DND-41 (cell line): ENCODE data around the gene KLF8.

Experiments
- ATAC-seq: fragments of 200-7000 bp; cut with Tn5 transposase; 3 replicates; pipeline ENCODE4 v1.9.1; 2021; ENCODE audit warnings: low read depth; ENCODE audit not compliant: insufficient read depth
- DNase-seq: peaks from one replicate; pipeline ENCODE4 v3.0.0-alpha.2; 2020
- H2AFZ ChIP-seq: 2 replicates; pipeline ENCODE4 v1.6.0; 2012; ENCODE audit warnings: low read depth, low read length
- H3K27ac ChIP-seq: 2 replicates; pipeline ENCODE4 v1.5.1; 2012; ENCODE audit warnings: low read length, inconsistent platforms
- H3K27me3 ChIP-seq: fragments of 200-600 bp; sonication (generic); 2 replicates; pipeline ENCODE4 v1.6.0; 2012; ENCODE audit warnings: low read length, mild to moderate bottlenecking, inconsistent platforms; ENCODE audit not compliant: insufficient read depth, poor library complexity
- H3K36me3 ChIP-seq: 2 replicates; pipeline ENCODE4 v1.5.1; 2012; ENCODE audit warnings: low read length, inconsistent platforms; ENCODE audit not compliant: insufficient read depth
- H3K4me1 ChIP-seq: 2 replicates; pipeline ENCODE4 v1.5.1; 2012; ENCODE audit warnings: mild to moderate bottlenecking, low read length; ENCODE audit not compliant: insufficient read depth
- H3K4me2 ChIP-seq: 2 replicates; pipeline ENCODE4 v1.6.0; 2012; ENCODE audit warnings: mild to moderate bottlenecking, moderate library complexity, low read length, inconsistent platforms; ENCODE audit not compliant: insufficient read depth
- H3K4me3 ChIP-seq, 2 experiments: fragments of 200-600 bp in 1 of 2; shearing (Covaris generic) in 1 of 2; 2 replicates each; pipeline ENCODE4 v1.5.1; 2012 to 2016; ENCODE audit warnings: inconsistent platforms in 2 of 2, low read length in 2 of 2, mild to moderate bottlenecking in 2 of 2, low read depth in 1 of 2, moderate library complexity in 1 of 2
- H3K79me2 ChIP-seq: 2 replicates; pipeline ENCODE4 v1.6.0; 2012; ENCODE audit warnings: low read length, inconsistent platforms; ENCODE audit not compliant: insufficient read depth
- H3K9ac ChIP-seq: 2 replicates; pipeline ENCODE4 v1.6.0; 2012; ENCODE audit warnings: low read depth, mild to moderate bottlenecking, inconsistent platforms, low read length, moderate library complexity
- H3K9me3 ChIP-seq: 2 replicates; pipeline ENCODE4 v1.5.1; 2012; ENCODE audit warnings: low read length, moderate library complexity, mild to moderate bottlenecking, inconsistent platforms; ENCODE audit not compliant: insufficient read depth, severe bottlenecking
- H4K20me1 ChIP-seq: 2 replicates; pipeline ENCODE4 v1.6.0; 2012; ENCODE audit warnings: low read length; ENCODE audit not compliant: insufficient read depth
- CTCF ChIP-seq: IDR thresholded peaks from 2 replicates; pipeline ENCODE4 v1.5.1; 2012; ENCODE audit warnings: borderline replicate concordance, low read length, moderate library complexity, mild to moderate bottlenecking; ENCODE audit not compliant: poor library complexity, severe bottlenecking; ENCODE audit errors: extremely low read depth
- EZH2 ChIP-seq: IDR thresholded peaks from 3 replicates; pipeline ENCODE4 v1.6.1; 2012; ENCODE audit warnings: borderline replicate concordance, low read depth, mild to moderate bottlenecking, moderate library complexity, low read length, inconsistent platforms; ENCODE audit not compliant: severe bottlenecking

Gene KLF8

GRCh38 chrX:56289449-56289848 lies 57.3 kb downstream of the KLF8 start:
- H3K4me2 ChIP-seq = no peak overlapping the region
- H3K9me3 ChIP-seq = no peaks in the 10 kb centered on the region
- no peak overlapping the region for H3K4me3 ChIP-seq
- ATAC-seq (no peak), DNase-seq (no peak)
- no peak overlapping the region for H3K27ac ChIP-seq
- TF ChIP-seq CTCF (no peak), EZH2 (no peak)
- H2AFZ ChIP-seq = no peak overlapping the region
- no peaks in the 10 kb centered on the region for H3K79me2 ChIP-seq
- H3K27me3 ChIP-seq = no peaks in the 10 kb centered on the region
- no peaks in the 10 kb centered on the region for H4K20me1 ChIP-seq
- H3K4me1 ChIP-seq = no peaks in the 10 kb centered on the region
- no peak overlapping the region for H3K9ac ChIP-seq
- H3K36me3 ChIP-seq = no peaks in the 10 kb centered on the region

- H3K27ac ChIP-seq = no peak overlapping the region
- no peak for DNase-seq
- no peak overlapping the region for H3K9ac ChIP-seq
- no peaks in the 10 kb centered on the region for H4K20me1 ChIP-seq
- no peaks in the 10 kb centered on the region for H3K9me3 ChIP-seq
- no peak for ATAC-seq
- H3K4me3 ChIP-seq = no peak overlapping the region
- no peaks in the 10 kb centered on the region for H3K79me2 ChIP-seq
- H3K4me1 ChIP-seq = peaks cover 5% of the 10 kb centered on the region
- no peaks in the 10 kb centered on the region for H3K36me3 ChIP-seq
- no peak overlapping the region for H2AFZ ChIP-seq
- no peaks in the 10 kb centered on the region for H3K27me3 ChIP-seq
- TF ChIP-seq EZH2 (no peak), CTCF (no peak)
- no peak overlapping the region for H3K4me2 ChIP-seq
These were observed 76.6 kb downstream of the KLF8 start for GRCh38 chrX:56308726-56309125.

- peaks cover 11% of the 10 kb centered on the region for H3K4me1 ChIP-seq
- no peak overlapping the region for H3K4me2 ChIP-seq
- H3K27me3 ChIP-seq = no peaks in the 10 kb centered on the region
- no peaks in the 10 kb centered on the region for H3K9me3 ChIP-seq
- no peak overlapping the region for H3K4me3 ChIP-seq
- no peak for TF ChIP-seq EZH2
- TF ChIP-seq CTCF = no peak
- no peak for ATAC-seq
- no peaks in the 10 kb centered on the region for H4K20me1 ChIP-seq
- H3K79me2 ChIP-seq = no peaks in the 10 kb centered on the region
- H2AFZ ChIP-seq = no peak overlapping the region
- no peaks in the 10 kb centered on the region for H3K36me3 ChIP-seq
- no peak overlapping the region for H3K9ac ChIP-seq
- no peak overlapping the region for H3K27ac ChIP-seq
- no peak for DNase-seq
These were observed 77.7 kb downstream of the KLF8 start for GRCh38 chrX:56309881-56310280.

GRCh38 chrX:56310581-56310980 lies 78.4 kb downstream of the KLF8 start:
- Histone ChIP-seq H3K4me2 (no peak overlapping the region), H3K27ac (no peak overlapping the region), H3K79me2 (no peaks in the 10 kb centered on the region), H3K9ac (no peak overlapping the region), H3K9me3 (no peaks in the 10 kb centered on the region), H3K4me3 (no peak overlapping the region), H2AFZ (no peak overlapping the region), H4K20me1 (no peaks in the 10 kb centered on the region), H3K27me3 (no peaks in the 10 kb centered on the region), H3K36me3 (no peaks in the 10 kb centered on the region), H3K4me1 (peaks cover 11% of the 10 kb centered on the region)
- no peak for DNase-seq
- ATAC-seq = no peak
- TF ChIP-seq CTCF (no peak), EZH2 (no peak)
